GM18861 (cell line): ENCODE measurements around the gene CDIPT.

Experiments
- ATAC-seq: cut with Tn5 transposase; IDR thresholded peaks from one replicate; pipeline ENCODE4 v1.9.1; 2021; ENCODE audit not compliant: unreplicated experiment

Gene CDIPT

DNA sequence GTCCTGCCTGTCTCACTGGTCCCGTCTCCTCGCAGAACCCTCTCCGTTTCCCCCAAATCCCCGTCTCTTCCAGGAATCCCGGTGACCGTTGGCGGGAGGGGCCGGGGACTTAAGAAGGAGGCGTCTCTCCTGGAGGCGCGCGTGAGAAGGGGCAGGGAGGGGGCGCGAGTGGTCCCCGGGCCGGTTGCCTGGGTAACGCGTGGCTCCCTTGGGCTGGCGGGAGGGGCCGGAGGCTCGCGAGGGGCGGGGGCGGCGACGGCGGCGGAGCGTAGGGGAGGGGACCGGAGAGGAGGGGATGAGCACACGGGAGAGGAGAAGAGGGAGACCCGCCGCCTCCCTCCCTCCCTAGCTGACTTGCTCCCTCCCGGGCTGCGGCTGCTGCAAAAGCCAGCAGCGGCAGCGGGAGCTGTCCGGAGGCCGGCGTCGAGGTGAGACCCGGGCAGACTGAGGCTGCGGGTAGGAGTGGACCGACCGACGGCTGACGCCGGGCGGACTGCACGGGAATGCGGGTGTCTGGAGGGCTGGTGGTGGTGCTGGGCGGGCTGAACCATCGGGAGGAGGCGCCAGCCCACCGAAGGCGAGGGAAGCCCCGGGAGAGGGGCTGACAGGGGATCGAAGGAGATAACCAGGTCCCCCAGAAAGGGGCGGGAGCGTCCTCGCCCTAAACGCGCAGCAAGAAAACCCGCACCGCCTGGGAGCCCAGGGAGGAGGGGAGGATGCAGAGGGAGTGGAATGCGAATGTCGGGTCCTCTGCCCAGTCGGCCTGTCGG, 50.9 kb downstream of the CDIPT start, which contains the start of gene PRRT2:
Gene PRRT2, plus strand, starts transcription at position 298 of the 770 bp plus-strand sequence. CDS start 862 bp downstream, outside the sequence.
- no peak for ATAC-seq

DNA sequence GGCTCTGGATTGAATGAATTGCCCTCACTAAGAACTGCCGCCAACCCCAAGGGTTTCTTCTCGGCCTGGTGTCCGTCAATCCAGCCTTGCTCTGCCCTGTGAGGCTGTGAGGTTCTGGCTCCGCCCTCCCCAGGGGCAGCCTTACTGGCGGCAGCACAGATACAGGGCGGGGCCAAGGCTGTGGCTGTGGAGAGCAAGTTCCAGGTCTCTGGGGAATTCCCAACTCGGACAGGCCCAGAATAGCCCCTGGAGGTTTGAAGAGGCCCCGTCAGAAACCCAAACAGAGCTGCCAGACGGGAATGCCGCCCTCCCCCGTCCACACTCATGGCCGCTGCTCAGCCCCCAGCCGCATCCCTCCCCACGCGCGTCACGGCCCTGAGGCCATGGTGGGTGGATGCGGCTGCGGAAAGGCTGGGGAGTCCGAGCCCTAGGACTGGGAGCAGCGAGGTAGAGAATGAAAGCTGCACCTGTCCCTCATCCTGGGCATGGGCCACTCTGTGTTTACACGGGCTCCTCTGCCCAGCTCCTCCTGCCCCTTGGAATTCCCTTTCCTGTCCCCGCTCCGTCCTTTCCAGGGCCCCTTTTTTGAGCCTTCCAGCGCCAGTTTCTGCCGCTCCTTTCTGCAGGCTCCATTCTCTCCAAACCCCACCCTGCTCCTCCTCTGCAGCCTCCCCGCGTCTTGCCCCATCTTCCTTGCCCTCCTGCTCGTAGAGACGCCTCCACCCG, 51.7 kb downstream of the CDIPT start:
- no peak for ATAC-seq

DNA sequence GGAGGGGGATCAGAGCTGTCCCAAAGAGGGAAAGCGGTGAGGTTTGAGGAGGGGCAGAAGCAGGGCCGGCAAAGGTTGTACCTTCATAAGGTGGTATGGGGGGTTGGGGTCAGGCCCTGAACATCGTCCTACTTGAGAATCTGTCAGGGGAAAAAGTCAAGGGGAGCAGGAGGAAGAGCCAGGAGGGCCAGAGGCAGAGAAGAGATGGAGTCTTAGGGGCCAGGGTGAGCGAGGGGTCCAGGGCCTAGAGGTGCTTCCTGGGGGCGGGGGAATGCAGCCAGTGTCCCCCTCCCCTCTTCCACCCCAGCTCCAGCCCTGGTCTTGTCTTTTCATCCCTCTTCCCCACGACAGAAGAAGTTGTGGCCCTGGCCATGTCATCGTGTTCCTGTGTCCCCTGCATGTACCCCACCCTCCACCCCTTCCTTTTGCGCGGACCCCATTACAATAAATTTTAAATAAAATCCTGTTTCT, 52.3 kb downstream of the CDIPT start:
- ATAC-seq = no peak

DNA sequence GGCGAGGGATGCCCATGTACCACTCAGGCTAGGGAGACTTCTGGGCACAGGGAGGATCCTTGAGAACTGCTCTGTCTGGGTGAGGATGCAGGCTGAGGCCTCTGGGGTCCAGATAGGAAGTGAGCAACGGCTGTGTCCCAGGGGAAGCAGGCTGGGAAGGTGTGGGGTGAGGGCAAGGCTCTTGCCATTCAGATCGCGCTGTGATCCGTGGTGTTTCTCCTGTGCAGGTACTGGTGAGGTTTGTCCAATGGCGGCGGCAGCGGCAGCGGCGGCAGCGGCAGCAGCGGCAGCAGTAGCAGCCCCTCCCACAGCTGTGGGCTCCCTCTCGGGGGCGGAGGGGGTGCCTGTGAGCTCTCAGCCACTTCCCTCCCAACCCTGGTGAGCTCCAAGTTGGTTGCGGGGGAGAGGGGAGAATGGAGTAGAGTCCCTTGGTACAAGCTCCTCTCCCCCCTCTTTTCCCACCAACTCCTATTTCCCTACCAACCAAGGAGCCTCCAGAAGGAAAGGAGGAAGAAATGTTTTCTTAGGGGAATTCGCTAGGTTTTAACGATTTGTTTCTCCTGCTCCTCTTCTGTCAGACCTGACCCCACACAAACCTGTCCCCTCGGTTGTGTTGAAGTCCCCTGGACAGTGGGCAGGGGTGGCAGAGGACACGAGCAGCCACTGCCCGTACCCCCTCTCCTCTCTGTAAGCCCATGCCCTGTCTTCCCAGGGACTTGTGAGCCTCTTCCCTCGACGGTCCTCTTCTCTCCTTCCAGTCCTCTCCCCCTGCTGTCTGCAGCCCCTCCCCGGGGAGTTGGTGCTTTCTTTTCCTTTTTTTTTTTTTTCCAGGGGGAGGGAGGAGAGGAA, 53.0 kb downstream of the CDIPT start:
- ATAC-seq = no peak

DNA sequence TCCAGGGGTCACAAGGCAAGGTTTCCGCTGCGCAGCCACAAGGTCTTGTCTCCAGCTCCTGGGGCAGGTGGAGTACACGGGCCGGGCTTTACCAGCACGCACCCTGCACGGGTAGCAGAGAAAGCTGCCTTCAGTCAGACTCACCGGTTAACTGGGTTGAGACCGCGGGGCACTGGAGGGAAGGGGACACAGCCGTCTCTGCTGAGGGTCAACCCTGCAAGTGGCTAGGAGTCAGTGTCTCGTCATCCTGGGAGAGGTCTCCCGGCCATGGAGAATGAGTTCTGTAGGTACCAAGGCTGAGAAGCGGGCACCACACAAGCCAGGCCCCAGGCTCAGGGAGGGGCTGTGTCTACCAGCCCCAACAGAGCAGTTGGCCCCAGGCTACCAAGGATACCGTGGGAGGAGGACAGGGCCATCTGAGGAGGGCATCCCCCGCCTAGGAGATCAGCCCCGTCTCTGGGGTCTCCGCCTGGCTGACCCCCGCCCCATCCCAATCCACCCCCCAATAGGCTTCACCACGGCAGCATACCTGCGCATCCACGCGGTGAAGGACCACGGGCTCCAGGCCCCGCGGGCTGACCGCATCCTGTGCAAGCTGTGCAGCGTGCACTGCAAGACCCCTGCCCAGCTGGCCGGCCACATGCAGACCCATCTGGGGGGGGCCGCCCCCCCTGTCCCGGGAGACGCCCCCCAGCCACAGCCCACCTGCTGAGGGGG, 53.8 kb downstream of the CDIPT start:
- no peak for ATAC-seq
